OCI-LY1 (cell line): ENCODE measurements around the gene SCN1B.
"Not testable (repeated sequence)": the region's sequence is repeated elsewhere in the genome, so short reads cannot be mapped to it uniquely, and the experiment has no call there.

Source experiments
- H2AFZ ChIP-seq: fragments of 200-600 bp; sonication (generic), shearing (Covaris generic); 2 replicates; pipeline ENCODE4 v1.6.0; 2014; ENCODE audit warnings: antibody characterized with exemption, mild to moderate bottlenecking, low read length
- H3F3A ChIP-seq: fragments of 200-600 bp; sonication (generic), shearing (Covaris generic); 2 replicates; pipeline ENCODE4 v1.6.0; 2014; ENCODE audit warnings: mild to moderate bottlenecking, antibody characterized with exemption, low read length, moderate library complexity; ENCODE audit not compliant: insufficient read depth
- H3K27ac ChIP-seq: fragments of 200-600 bp; sonication (generic); 2 replicates; pipeline ENCODE4 v1.5.1; 2014; ENCODE audit warnings: low read length, mixed run types, mild to moderate bottlenecking, low read depth; ENCODE audit not compliant: poor library complexity, severe bottlenecking
- H3K27me3 ChIP-seq: fragments of 200-600 bp; sonication (generic); 2 replicates; pipeline ENCODE4 v1.6.0; 2014; ENCODE audit warnings: antibody characterized with exemption, mild to moderate bottlenecking, low read length, moderate library complexity; ENCODE audit not compliant: insufficient read depth
- H3K36me3 ChIP-seq: fragments of 200-600 bp; sonication (generic); 2 replicates; pipeline ENCODE4 v1.6.1; 2014; ENCODE audit warnings: mild to moderate bottlenecking, antibody characterized with exemption, low read length, moderate library complexity, mixed read lengths; ENCODE audit not compliant: insufficient read depth
- H3K4me1 ChIP-seq: fragments of 200-600 bp; sonication (generic); 2 replicates; pipeline ENCODE4 v1.5.1; 2014; ENCODE audit warnings: mild to moderate bottlenecking, low read length, moderate library complexity; ENCODE audit not compliant: insufficient read depth, severe bottlenecking
- H3K4me2 ChIP-seq: fragments of 200-600 bp; sonication (generic), shearing (Covaris generic); 2 replicates; pipeline ENCODE4 v1.6.1; 2014; ENCODE audit warnings: low read length
- H3K4me3 ChIP-seq: fragments of 200-600 bp; sonication (generic); 2 replicates; pipeline ENCODE4 v1.5.1; 2014; ENCODE audit warnings: low read length, low read depth, mild to moderate bottlenecking, mixed read lengths; ENCODE audit not compliant: poor library complexity, severe bottlenecking
- H3K79me2 ChIP-seq: fragments of 200-600 bp; shearing (Covaris generic); 2 replicates; pipeline ENCODE4 v1.6.1; 2016; ENCODE audit warnings: mixed run types, low read length, mixed read lengths; ENCODE audit not compliant: insufficient read depth
- H3K9ac ChIP-seq: fragments of 200-600 bp; sonication (generic), shearing (Covaris generic); 2 replicates; pipeline ENCODE4 v1.6.1; 2014; ENCODE audit warnings: mild to moderate bottlenecking, low read length, mixed read lengths
- H3K9me2 ChIP-seq: fragments of 200-600 bp; sonication (generic), shearing (Covaris generic); 2 replicates; pipeline ENCODE4 v1.6.1; 2014; ENCODE audit warnings: low read depth, mild to moderate bottlenecking, low read length, mixed read lengths
- H3K9me3 ChIP-seq: fragments of 200-600 bp; shearing (Covaris generic); 2 replicates; pipeline ENCODE4 v1.6.1; 2014; ENCODE audit warnings: low read length, mixed read lengths
- H4K20me1 ChIP-seq: fragments of 200-600 bp; sonication (generic), shearing (Covaris generic); 2 replicates; pipeline ENCODE4 v1.6.0; 2016; ENCODE audit warnings: mild to moderate bottlenecking, low read length; ENCODE audit not compliant: insufficient read depth
- CTCF ChIP-seq: fragments of 200-600 bp; sonication (generic), shearing (Covaris generic); IDR thresholded peaks from 2 replicates; pipeline ENCODE4 v1.5.1; 2017; ENCODE audit warnings: mild to moderate bottlenecking, antibody characterized with exemption, low read length, moderate library complexity, mixed read lengths
- EZH2 ChIP-seq: fragments of 200-600 bp; sonication (generic), shearing (Covaris generic); IDR thresholded peaks from 2 replicates; pipeline ENCODE4 v1.8.0; 2017; ENCODE audit warnings: borderline replicate concordance, mixed run types, mild to moderate bottlenecking, antibody characterized with exemption, low read length, moderate library complexity, mixed read lengths

SCN1B gene

GRCh38 chr19:35002037-35002535 lies 28.2 kb upstream of the SCN1B start:
- H3K4me1 ChIP-seq: peaks cover 50% of the 10 kb centered on the region
- no peaks in the 10 kb centered on the region for H4K20me1 ChIP-seq
- no peaks in the 10 kb centered on the region for H3K9me2 ChIP-seq
- TF ChIP-seq CTCF (no peak), EZH2 (no peak)
- H2AFZ ChIP-seq: no peak overlapping the region
- H3F3A ChIP-seq: no peaks in the 10 kb centered on the region
- H3K36me3 ChIP-seq: peaks cover 45% of the 10 kb centered on the region
- H3K27ac ChIP-seq: peak overlapping the region; percentile 84
- peaks cover 28% of the 10 kb centered on the region for H3K79me2 ChIP-seq
- H3K4me2 ChIP-seq: peak overlapping the region; percentile 93
- H3K27me3 ChIP-seq: no peaks in the 10 kb centered on the region
- peak overlapping the region; percentile 91; the same call in 1 of the 2 replicates for H3K9ac ChIP-seq
- peak overlapping the region; percentile 86 for H3K4me3 ChIP-seq
- no peaks in the 10 kb centered on the region for H3K9me3 ChIP-seq

- H3K4me2 ChIP-seq: no peak overlapping the region
- H3K4me1 ChIP-seq: peaks cover 31% of the 10 kb centered on the region
- no peaks in the 10 kb centered on the region for H3K9me3 ChIP-seq
- H3K27ac ChIP-seq: no peak overlapping the region
- peaks cover 28% of the 10 kb centered on the region for H3K79me2 ChIP-seq
- no peak overlapping the region for H3K4me3 ChIP-seq
- no peak overlapping the region for H2AFZ ChIP-seq
- H3K36me3 ChIP-seq: peaks cover 55% of the 10 kb centered on the region
- H3K9me2 ChIP-seq: no peaks in the 10 kb centered on the region
- no peaks in the 10 kb centered on the region for H3F3A ChIP-seq
- H3K27me3 ChIP-seq: no peaks in the 10 kb centered on the region
- H3K9ac ChIP-seq: no peak overlapping the region
- H4K20me1 ChIP-seq: no peaks in the 10 kb centered on the region
- TF ChIP-seq EZH2: no peak
- no peak for TF ChIP-seq CTCF
Measured at GRCh38 chr19:35004517-35005255, 25.6 kb upstream of the SCN1B start.

- H3K9me3 ChIP-seq: no peaks in the 10 kb centered on the region
- no peak overlapping the region for H3K4me2 ChIP-seq
- no peak overlapping the region for H3K27ac ChIP-seq
- no peaks in the 10 kb centered on the region for H3K27me3 ChIP-seq
- H3K79me2 ChIP-seq: peaks cover 28% of the 10 kb centered on the region
- H3K9ac ChIP-seq: no peak overlapping the region
- peaks cover 28% of the 10 kb centered on the region for H3K4me1 ChIP-seq
- H3K36me3 ChIP-seq: peaks cover 62% of the 10 kb centered on the region
- H2AFZ ChIP-seq: no peak overlapping the region
- H3F3A ChIP-seq: no peaks in the 10 kb centered on the region
- TF ChIP-seq EZH2: no peak
- no peak for TF ChIP-seq CTCF
- no peak overlapping the region for H3K4me3 ChIP-seq
- no peaks in the 10 kb centered on the region for H4K20me1 ChIP-seq
- no peaks in the 10 kb centered on the region for H3K9me2 ChIP-seq
Measured at GRCh38 chr19:35005256-35005977, 24.9 kb upstream of the SCN1B start.

GRCh38 chr19:35006007-35006341 lies 24.3 kb upstream of the SCN1B start:
- peaks cover 67% of the 10 kb centered on the region for H3K36me3 ChIP-seq
- H3K27me3 ChIP-seq, H4K20me1 ChIP-seq, H3K9me3 ChIP-seq, H3K27ac ChIP-seq, H3K4me3 ChIP-seq, H3K9me2 ChIP-seq, H3F3A ChIP-seq, H3K9ac ChIP-seq, H3K4me2 ChIP-seq, H2AFZ ChIP-seq: not testable (repeated sequence)
- peaks cover 28% of the 10 kb centered on the region for H3K4me1 ChIP-seq
- peaks cover 28% of the 10 kb centered on the region for H3K79me2 ChIP-seq
